ENCODE results near the gene NEIL1.
"Not testable (repeated sequence)": the region's sequence is repeated elsewhere in the genome, so short reads cannot be mapped to it uniquely, and the experiment has no call there.

Gene NEIL1

GRCh38 chr15:75346796-75347221 lies at the start of gene NEIL1:
NEIL1 (plus strand) TSS chr15:75347039; CDS start chr15:75348906, 1,867 bp downstream.
- DNase-seq: no peak

- not testable (repeated sequence) for DNase-seq
These were observed 48.1 kb upstream of the NEIL1 start for GRCh38 chr15:75298541-75299310.

- not testable (repeated sequence) for DNase-seq
These were observed 47.5 kb upstream of the NEIL1 start for GRCh38 chr15:75299311-75299688.

- not testable (repeated sequence) for DNase-seq
These were observed 46.8 kb upstream of the NEIL1 start for GRCh38 chr15:75300026-75300425.

- no peak for DNase-seq
These were observed 44.5 kb upstream of the NEIL1 start for GRCh38 chr15:75302318-75302717.

GRCh38 chr15:75302753-75303152 lies 44.1 kb upstream of the NEIL1 start:
- DNase-seq: not testable (repeated sequence)

GRCh38 chr15:75306188-75306587 lies 40.7 kb upstream of the NEIL1 start:
- no peak for DNase-seq

- peak; percentile 20 to 25 for DNase-seq
These were observed 39.0 kb upstream of the NEIL1 start for GRCh38 chr15:75307778-75308390.

- DNase-seq: no peak
These were observed 37.1 kb upstream of the NEIL1 start for GRCh38 chr15:75309711-75310110.

GRCh38 chr15:75312548-75312947 lies 34.3 kb upstream of the NEIL1 start:
- DNase-seq: not testable (repeated sequence)

- no peak for DNase-seq
These were observed 33.6 kb upstream of the NEIL1 start for GRCh38 chr15:75313116-75313845.

GRCh38 chr15:75314552-75315290 lies 32.1 kb upstream of the NEIL1 start:
- no peak for DNase-seq

- not testable (repeated sequence) for DNase-seq
These were observed 27.5 kb upstream of the NEIL1 start for GRCh38 chr15:75319231-75319897.

- DNase-seq: no peak
These were observed 25.1 kb upstream of the NEIL1 start for GRCh38 chr15:75321711-75322110.

GRCh38 chr15:75325922-75326321 lies 20.9 kb upstream of the NEIL1 start:
- no peak for DNase-seq

GRCh38 chr15:75327005-75327404 lies 19.8 kb upstream of the NEIL1 start:
- no peak for DNase-seq

GRCh38 chr15:75327491-75327890 lies 19.3 kb upstream of the NEIL1 start:
- no peak for DNase-seq

GRCh38 chr15:75328493-75329314 lies 18.1 kb upstream of the NEIL1 start:
- DNase-seq: no peak

- DNase-seq: no peak
These were observed 17.3 kb upstream of the NEIL1 start for GRCh38 chr15:75329571-75329970.

GRCh38 chr15:75332093-75332492 lies 14.7 kb upstream of the NEIL1 start:
- not testable (repeated sequence) for DNase-seq

- not testable (repeated sequence) for DNase-seq
These were observed 13.0 kb upstream of the NEIL1 start for GRCh38 chr15:75333654-75334419.

Measured in NCI-H1930 (cell line).